Ascending aorta (tissue), 2 donors: ENCODE data around the gene KCNG1. TPM values are rescaled to one million over a fixed set of nuclear protein-coding genes. Genes with fewer than 3 reads are reported as not detected.
"Not testable (repeated sequence)": the region's sequence is repeated elsewhere in the genome, so short reads cannot be mapped to it uniquely, and the experiment has no call there.

ENCODE experiments used
- DNase-seq, 2 donors: peaks; one replicate each; pipeline ENCODE4 v3.0.0-alpha.2; 2019; ENCODE audit warnings: low spot score in 2 of 2
- H3K27ac ChIP-seq, 2 donors: fragments of 200-600 bp; sonication (generic); one replicate each; pipeline ENCODE4 v1.5.1; 2016 to 2017; ENCODE audit warnings: mild to moderate bottlenecking in 1 of 2
- H3K27me3 ChIP-seq: fragments of 200-600 bp; sonication (generic); one replicate; pipeline ENCODE4 v1.5.1; 2017
- H3K36me3 ChIP-seq, 2 donors: fragments of 200-600 bp; sonication (generic); one replicate each; pipeline ENCODE4 v1.5.1; 2016
- H3K4me1 ChIP-seq, 2 donors: fragments of 200-600 bp; sonication (generic); one replicate each; pipeline ENCODE4 v1.5.1; 2016 to 2017; ENCODE audit warnings: mild to moderate bottlenecking in 1 of 2
- H3K4me3 ChIP-seq, 2 donors: fragments of 200-600 bp; sonication (generic); one replicate each; pipeline ENCODE4 v1.5.1; 2016 to 2017; ENCODE audit warnings: mild to moderate bottlenecking in 1 of 2
- H3K9me3 ChIP-seq, 2 donors: fragments of 200-600 bp; sonication (generic); one replicate each; pipeline ENCODE4 v1.5.1; 2016
- intact Hi-C: fragments of 100-400 bp; cut with DNase I; formaldehyde crosslinking; loops from one replicate; pipeline ENCODE4 v1.15.1; 2023
- total RNA-seq: library from RNA; depleted of rRNA; stranded (reverse); fragments of >200 nt; gene quantifications from one replicate; pipeline ENCODE4 v1.1.0, GENCODE V29; 2016
- TF ChIP-seq, protein P1 (sequence below), 3 experiments: fragments of 200-600 bp in 2 of 3; fragments of 450-650 bp in 1 of 3; sonication (generic) in 2 of 3; IDR thresholded peaks; one replicate each; pipeline ENCODE4 v1.5.1; 2016 to 2019; ENCODE audit warnings: antibody characterized with exemption in 3 of 3, mild to moderate bottlenecking in 1 of 3, moderate library complexity in 1 of 3

KCNG1 gene
- total RNA-seq, 1 donor from 2014 or later, result 6.6 TPM

DNA sequence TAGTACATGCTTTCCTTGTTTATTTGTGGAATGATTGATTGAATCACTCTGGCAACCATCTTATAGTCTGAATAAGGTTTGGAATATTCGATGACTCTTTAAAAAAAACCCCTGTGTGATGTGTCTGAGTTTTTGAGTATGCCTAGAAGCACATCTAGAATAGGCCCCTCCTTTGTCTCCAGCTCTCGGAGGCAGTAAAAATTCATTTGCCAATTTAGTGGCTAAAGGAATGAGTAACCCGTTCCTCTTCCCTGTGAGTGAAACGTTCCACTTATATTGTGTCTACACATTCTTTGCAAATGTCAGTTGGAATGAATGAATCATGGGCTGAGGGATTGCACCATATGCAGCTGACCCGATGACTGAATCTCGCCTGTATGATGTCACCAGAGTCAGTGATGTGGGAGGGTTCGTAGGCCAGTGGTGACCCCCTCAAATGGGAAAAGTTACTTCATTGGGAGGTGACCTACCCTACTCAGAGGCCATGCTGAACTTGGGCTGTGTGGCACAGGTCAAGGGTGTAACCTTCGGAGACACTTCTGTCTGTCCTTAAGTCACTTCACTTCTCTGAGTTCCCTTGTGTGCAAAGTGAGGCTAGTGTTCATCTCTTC, 42.7 kb downstream of the KCNG1 start:
- H3K27ac ChIP-seq, result no peak overlapping the region
- H3K9me3 ChIP-seq, result no peaks in the 10 kb centered on the region
- intact Hi-C loops, result no loop called here
- DNase-seq, result no peak
- no peaks in the 10 kb centered on the region for H3K27me3 ChIP-seq
- no peak overlapping the region for H3K4me3 ChIP-seq
- H3K36me3 ChIP-seq, result no peaks in the 10 kb centered on the region
- no peaks in the 10 kb centered on the region for H3K4me1 ChIP-seq
- TF ChIP-seq, protein P1, sequence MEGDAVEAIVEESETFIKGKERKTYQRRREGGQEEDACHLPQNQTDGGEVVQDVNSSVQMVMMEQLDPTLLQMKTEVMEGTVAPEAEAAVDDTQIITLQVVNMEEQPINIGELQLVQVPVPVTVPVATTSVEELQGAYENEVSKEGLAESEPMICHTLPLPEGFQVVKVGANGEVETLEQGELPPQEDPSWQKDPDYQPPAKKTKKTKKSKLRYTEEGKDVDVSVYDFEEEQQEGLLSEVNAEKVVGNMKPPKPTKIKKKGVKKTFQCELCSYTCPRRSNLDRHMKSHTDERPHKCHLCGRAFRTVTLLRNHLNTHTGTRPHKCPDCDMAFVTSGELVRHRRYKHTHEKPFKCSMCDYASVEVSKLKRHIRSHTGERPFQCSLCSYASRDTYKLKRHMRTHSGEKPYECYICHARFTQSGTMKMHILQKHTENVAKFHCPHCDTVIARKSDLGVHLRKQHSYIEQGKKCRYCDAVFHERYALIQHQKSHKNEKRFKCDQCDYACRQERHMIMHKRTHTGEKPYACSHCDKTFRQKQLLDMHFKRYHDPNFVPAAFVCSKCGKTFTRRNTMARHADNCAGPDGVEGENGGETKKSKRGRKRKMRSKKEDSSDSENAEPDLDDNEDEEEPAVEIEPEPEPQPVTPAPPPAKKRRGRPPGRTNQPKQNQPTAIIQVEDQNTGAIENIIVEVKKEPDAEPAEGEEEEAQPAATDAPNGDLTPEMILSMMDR (IDR thresholded peaks at IDR 0.05), result no peak

GRCh38 chr20:50978533-50978932, 44.4 kb downstream of the KCNG1 start:
- H3K27ac ChIP-seq, H3K9me3 ChIP-seq, DNase-seq, intact Hi-C loops, H3K36me3 ChIP-seq, H3K4me1 ChIP-seq, H3K4me3 ChIP-seq, H3K27me3 ChIP-seq: not testable (repeated sequence)

DNA sequence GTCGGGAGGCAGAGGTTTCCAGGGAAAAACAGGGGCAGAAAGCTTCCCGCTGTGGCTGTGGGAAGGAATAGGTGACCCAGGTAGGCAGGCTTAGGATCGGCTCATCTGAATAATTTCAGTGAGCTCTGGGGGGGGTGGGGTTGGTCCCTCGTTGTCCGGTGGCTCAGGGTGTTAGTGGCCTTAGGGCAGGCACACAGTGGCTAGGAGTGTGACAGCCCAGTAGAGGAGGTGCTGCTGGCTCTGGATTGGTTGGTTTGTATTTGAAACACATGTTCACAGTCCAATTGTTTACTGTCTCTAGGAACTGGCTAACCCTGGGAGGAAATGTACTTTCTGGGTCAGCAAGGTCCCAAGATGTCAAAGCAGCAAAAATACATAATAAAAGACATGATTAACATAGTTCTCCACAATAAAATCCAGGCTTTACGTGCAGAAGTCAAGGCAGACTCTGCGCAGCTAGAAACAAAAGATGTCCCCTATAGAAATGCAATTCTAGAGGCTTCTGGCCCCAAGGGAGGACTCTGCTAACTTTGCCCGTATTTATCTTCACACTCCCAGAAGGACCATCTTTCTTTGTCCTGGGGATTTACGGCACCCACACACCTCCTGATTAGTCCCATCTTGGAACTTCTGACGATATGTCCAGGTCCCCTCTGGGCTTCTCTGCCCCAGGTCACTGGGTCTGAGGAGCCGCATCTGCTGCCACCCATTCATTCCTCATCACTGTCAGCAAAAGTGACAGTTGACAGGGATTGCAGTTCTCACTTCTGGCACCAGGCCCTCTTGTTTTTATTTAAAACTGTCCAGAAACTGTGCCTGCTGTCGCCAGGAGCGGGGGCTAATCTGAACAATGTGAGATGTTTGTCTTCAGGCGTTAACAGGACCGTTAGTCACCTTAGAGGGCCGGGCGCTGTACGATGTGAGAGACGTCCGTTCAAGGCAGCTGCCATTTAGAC, 45.6 kb downstream of the KCNG1 start:
- Histone ChIP-seq H3K4me1 (no peaks in the 10 kb centered on the region), H3K4me3 (no peak overlapping the region), H3K36me3 (no peaks in the 10 kb centered on the region), H3K9me3 (no peaks in the 10 kb centered on the region), H3K27me3 (no peaks in the 10 kb centered on the region), H3K27ac (no peak overlapping the region)
- intact Hi-C loops, result no loop called here
- TF ChIP-seq, protein P1 (IDR thresholded peaks at IDR 0.05), result no peak
- DNase-seq, result peak in 1 of 2 donors; percentile 39

DNA sequence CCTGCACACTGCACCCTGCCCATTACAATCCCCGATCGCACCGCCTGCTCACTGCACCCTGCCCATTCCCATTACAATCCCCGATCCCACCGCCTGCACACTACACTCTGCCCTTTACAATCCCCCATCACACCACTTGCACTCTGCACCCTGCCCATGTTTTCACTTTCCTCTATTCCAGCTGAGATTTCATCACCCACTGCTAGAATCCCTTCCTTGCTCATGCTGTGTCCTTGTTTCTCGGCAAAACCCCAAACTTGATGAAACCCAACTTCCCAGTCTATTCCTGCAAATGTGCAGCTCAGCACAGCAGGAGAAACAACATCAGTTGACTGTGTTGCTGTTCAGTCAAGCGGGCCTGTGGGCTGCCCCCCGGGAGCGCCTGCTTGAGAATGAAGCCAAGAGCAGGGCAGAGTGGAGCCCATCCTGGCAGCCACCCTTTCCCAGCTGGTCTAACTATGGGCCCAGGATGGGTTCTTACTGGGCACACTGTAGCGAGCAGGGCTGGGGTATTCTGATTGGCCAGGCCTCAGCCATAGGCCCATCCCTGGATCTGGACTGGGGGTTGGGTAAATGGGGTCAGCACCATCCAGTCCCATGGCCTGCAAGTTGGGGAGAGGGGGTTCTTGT, 47.1 kb downstream of the KCNG1 start:
- H3K4me1 ChIP-seq, result no peaks in the 10 kb centered on the region
- H3K27me3 ChIP-seq, result no peaks in the 10 kb centered on the region
- no peak overlapping the region for H3K4me3 ChIP-seq
- H3K36me3 ChIP-seq, result no peaks in the 10 kb centered on the region
- intact Hi-C loops, result no loop called here
- H3K9me3 ChIP-seq, result no peaks in the 10 kb centered on the region
- DNase-seq, result peak in 1 of 2 donors; percentile 53
- no peak overlapping the region for H3K27ac ChIP-seq
- TF ChIP-seq, protein P1 (IDR thresholded peaks at IDR 0.05), result no peak

DNA sequence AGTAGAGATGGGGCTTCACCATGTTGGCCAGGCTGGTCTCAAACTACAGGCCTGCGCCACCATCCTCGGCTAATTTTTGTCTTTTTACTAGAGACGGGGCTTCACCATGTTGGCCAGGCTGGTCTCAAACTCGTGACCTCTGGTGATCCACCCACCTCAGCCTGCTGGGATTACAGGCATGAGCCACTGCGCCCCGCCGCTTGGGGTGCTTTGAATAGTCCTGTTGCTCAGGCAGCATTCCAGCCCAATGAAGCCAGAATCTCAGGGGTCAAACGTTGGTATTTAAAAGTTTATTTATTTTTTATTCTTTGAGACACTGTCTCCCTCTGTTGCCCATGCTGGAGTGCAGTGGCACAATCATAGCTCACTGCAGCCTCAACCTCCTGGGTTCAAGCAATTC, 53.0 kb downstream of the KCNG1 start:
- no peak for DNase-seq
- H3K9me3 ChIP-seq, result no peaks in the 10 kb centered on the region
- H3K27me3 ChIP-seq, result no peaks in the 10 kb centered on the region

More for the DNA sequence above, 53.0 kb downstream of the KCNG1 start:
- intact Hi-C loops, result no loop called here
- TF ChIP-seq, protein P1 (IDR thresholded peaks at IDR 0.05), result no peak
- Histone ChIP-seq H3K36me3 (no peaks in the 10 kb centered on the region), H3K4me1 (no peaks in the 10 kb centered on the region), H3K4me3 (no peak overlapping the region), H3K27ac (no peak overlapping the region)
